ENCODE results near the gene CRYGD.
"Not testable (repeated sequence)": the region's sequence is repeated elsewhere in the genome, so short reads cannot be mapped to it uniquely, and the experiment has no call there.

Gene CRYGD

GRCh38 chr2:208124013-208124715, at the start of gene CRYGD:
Gene CRYGD (minus strand): TSS chr2:208124524. CDS start chr2:208124473, 51 bp downstream.
- peak in 1 of 4 experiments; percentile 0 for DNase-seq (ENCODE audit: low read depth in 4 of 4, low spot score in 1 of 4)

- DNase-seq (ENCODE audit: low read depth in 4 of 4, low spot score in 1 of 4) = no peak
Observed at GRCh38 chr2:208172125-208172524, 47.8 kb upstream of the CRYGD start.

- no peak for DNase-seq (ENCODE audit: low read depth in 4 of 4, low spot score in 1 of 4)
Observed at GRCh38 chr2:208164951-208165755, 40.8 kb upstream of the CRYGD start.

GRCh38 chr2:208163489-208163888, 39.2 kb upstream of the CRYGD start, which contains the start of gene CRYGA:
Gene CRYGA (minus strand): TSS chr2:208163589. CDS start chr2:208163556, 33 bp downstream.
- DNase-seq (ENCODE audit: low read depth in 4 of 4, low spot score in 1 of 4) = no peak

GRCh38 chr2:208156439-208156838, 32.1 kb upstream of the CRYGD start:
- DNase-seq (ENCODE audit: low read depth in 4 of 4, low spot score in 1 of 4) = no peak

GRCh38 chr2:208153156-208153555, 28.8 kb upstream of the CRYGD start:
- DNase-seq (ENCODE audit: low read depth in 4 of 4, low spot score in 1 of 4) = no peak

- DNase-seq (ENCODE audit: low read depth in 4 of 4, low spot score in 1 of 4) = no peak
Observed at GRCh38 chr2:208150956-208151355, 26.6 kb upstream of the CRYGD start.

- DNase-seq (ENCODE audit: low read depth in 4 of 4, low spot score in 1 of 4) = no peak
Observed at GRCh38 chr2:208150094-208150493, 25.8 kb upstream of the CRYGD start.

GRCh38 chr2:208148803-208149202, 24.5 kb upstream of the CRYGD start:
- no peak for DNase-seq (ENCODE audit: low read depth in 4 of 4, low spot score in 1 of 4)

- DNase-seq (ENCODE audit: low read depth in 4 of 4, low spot score in 1 of 4) = no peak
Observed at GRCh38 chr2:208147759-208148158, 23.4 kb upstream of the CRYGD start.

GRCh38 chr2:208147008-208147407, 22.7 kb upstream of the CRYGD start:
- DNase-seq (ENCODE audit: low read depth in 4 of 4, low spot score in 1 of 4) = no peak

GRCh38 chr2:208146006-208146405, 21.7 kb upstream of the CRYGD start, which contains the start of gene CRYGB:
Gene CRYGB (minus strand): TSS chr2:208146158. CDS start chr2:208146120, 38 bp downstream.
- no peak for DNase-seq (ENCODE audit: low read depth in 4 of 4, low spot score in 1 of 4)

GRCh38 chr2:208142925-208143799, 18.8 kb upstream of the CRYGD start:
- DNase-seq (ENCODE audit: low read depth in 4 of 4, low spot score in 1 of 4) = no peak

GRCh38 chr2:208142240-208142924, 18.1 kb upstream of the CRYGD start:
- no peak for DNase-seq (ENCODE audit: low read depth in 4 of 4, low spot score in 1 of 4)

GRCh38 chr2:208139447-208139846, 15.1 kb upstream of the CRYGD start:
- DNase-seq (ENCODE audit: low read depth in 4 of 4, low spot score in 1 of 4) = no peak

GRCh38 chr2:208138334-208138733, 14.0 kb upstream of the CRYGD start:
- DNase-seq (ENCODE audit: low read depth in 4 of 4, low spot score in 1 of 4) = not testable (repeated sequence)

- no peak for DNase-seq (ENCODE audit: low read depth in 4 of 4, low spot score in 1 of 4)
Observed at GRCh38 chr2:208136716-208137094, 12.4 kb upstream of the CRYGD start.

GRCh38 chr2:208135794-208136715, 11.7 kb upstream of the CRYGD start:
- DNase-seq (ENCODE audit: low read depth in 4 of 4, low spot score in 1 of 4) = no peak

- DNase-seq (ENCODE audit: low read depth in 4 of 4, low spot score in 1 of 4) = no peak
Observed at GRCh38 chr2:208134928-208135586, 10.7 kb upstream of the CRYGD start.
